Choroid plexus epithelial cell (primary cell): Measurements from ENCODE around the gene XRCC4.
"Not testable (repeated sequence)": the region's sequence is repeated elsewhere in the genome, so short reads cannot be mapped to it uniquely, and the experiment has no call there.

Source experiments
- DNase-seq: peaks from one replicate; pipeline ENCODE4 v3.0.0-alpha.2; 2010; ENCODE audit warnings: low read depth
- H3K4me3 ChIP-seq: 2 replicates; pipeline ENCODE4 v1.5.1; 2011; ENCODE audit warnings: low read depth, mild to moderate bottlenecking, control low read depth, low read length, moderate library complexity
- TF ChIP-seq, protein P1 (sequence below): conservative IDR thresholded peaks from 2 replicates; pipeline ENCODE4 v1.5.1; 2011; ENCODE audit warnings: low read depth, mild to moderate bottlenecking, control low read depth, inconsistent platforms, low read length, moderate library complexity

XRCC4 gene

GRCh38 chr5:83345423-83345822, 268.1 kb downstream of the XRCC4 start:
- no peak for DNase-seq
- TF ChIP-seq, protein P1, sequence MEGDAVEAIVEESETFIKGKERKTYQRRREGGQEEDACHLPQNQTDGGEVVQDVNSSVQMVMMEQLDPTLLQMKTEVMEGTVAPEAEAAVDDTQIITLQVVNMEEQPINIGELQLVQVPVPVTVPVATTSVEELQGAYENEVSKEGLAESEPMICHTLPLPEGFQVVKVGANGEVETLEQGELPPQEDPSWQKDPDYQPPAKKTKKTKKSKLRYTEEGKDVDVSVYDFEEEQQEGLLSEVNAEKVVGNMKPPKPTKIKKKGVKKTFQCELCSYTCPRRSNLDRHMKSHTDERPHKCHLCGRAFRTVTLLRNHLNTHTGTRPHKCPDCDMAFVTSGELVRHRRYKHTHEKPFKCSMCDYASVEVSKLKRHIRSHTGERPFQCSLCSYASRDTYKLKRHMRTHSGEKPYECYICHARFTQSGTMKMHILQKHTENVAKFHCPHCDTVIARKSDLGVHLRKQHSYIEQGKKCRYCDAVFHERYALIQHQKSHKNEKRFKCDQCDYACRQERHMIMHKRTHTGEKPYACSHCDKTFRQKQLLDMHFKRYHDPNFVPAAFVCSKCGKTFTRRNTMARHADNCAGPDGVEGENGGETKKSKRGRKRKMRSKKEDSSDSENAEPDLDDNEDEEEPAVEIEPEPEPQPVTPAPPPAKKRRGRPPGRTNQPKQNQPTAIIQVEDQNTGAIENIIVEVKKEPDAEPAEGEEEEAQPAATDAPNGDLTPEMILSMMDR, result no peak
- H3K4me3 ChIP-seq, result no peak overlapping the region

DNA sequence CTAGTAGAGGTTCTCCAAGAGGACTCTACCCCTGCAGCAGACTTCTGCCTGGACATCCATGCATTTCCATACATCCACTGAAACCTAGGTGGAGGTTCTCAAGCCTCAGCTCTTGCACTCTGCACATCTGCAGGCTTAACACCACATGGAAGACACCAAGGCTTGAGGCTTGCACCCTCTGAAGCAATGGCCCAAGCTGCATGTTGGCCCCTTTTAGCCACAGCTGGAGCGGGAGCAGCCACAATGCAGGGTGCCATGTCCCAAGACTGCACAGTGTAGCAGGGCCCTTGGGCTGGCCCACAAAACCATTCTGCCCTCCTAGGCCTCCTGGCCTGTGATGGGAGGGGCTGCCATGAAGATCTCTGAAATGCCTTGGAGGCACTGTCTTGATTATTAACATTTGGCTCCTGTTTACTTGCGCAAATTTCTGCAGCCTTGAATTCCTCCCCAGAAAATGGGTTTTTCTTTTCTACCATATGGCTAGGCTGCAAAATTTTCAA, 271.0 kb downstream of the XRCC4 start:
- TF ChIP-seq, protein P1, result no peak
- no peak for DNase-seq
- no peak overlapping the region for H3K4me3 ChIP-seq

DNA sequence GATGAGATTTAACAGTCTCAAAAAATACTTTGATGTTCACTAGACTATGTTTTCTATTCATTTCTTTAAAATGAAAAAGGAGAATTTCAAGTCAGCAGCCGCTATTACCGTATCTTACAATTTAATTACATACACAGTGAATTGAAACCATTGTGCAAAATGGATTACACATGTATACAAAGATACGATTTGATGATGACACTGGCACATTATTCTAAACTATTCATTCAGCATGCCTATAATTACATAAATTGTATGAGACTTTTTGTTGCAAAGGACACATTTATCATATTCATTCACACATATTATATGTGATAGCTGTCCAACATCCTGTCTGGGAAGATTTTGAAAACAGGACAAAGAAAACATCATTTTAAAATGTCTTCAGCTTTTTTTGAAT, 275.9 kb downstream of the XRCC4 start:
- DNase-seq, result no peak
- no peak overlapping the region for H3K4me3 ChIP-seq
- TF ChIP-seq, protein P1, result no peak

- TF ChIP-seq, protein P1, result no peak
- DNase-seq, result no peak
- no peak overlapping the region for H3K4me3 ChIP-seq
Observed at GRCh38 chr5:83353774-83354173, 276.4 kb downstream of the XRCC4 start.

DNA sequence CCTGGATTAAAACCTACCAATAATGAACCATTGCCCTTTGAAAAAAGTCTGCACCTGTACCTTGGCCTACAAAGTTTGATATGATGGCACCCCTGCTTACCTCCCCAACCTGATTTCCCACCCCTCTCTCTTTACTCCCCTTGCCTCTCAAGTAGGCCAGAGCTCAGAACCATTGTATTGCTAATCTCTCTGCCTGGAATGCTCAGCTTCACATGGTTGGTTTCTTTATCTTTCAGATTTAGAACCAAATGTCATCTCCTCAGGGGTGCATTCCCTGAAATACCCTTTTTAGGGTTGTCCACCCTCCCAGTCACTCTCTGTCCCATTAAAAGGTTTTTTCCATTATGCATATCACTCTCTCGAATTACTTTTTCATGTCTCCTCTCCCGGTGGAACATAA, 277.6 kb downstream of the XRCC4 start:
- H3K4me3 ChIP-seq, result no peak overlapping the region
- TF ChIP-seq, protein P1, result no peak
- DNase-seq, result no peak

GRCh38 chr5:83355482-83356014, 278.2 kb downstream of the XRCC4 start:
- H3K4me3 ChIP-seq, DNase-seq: not testable (repeated sequence)

DNA sequence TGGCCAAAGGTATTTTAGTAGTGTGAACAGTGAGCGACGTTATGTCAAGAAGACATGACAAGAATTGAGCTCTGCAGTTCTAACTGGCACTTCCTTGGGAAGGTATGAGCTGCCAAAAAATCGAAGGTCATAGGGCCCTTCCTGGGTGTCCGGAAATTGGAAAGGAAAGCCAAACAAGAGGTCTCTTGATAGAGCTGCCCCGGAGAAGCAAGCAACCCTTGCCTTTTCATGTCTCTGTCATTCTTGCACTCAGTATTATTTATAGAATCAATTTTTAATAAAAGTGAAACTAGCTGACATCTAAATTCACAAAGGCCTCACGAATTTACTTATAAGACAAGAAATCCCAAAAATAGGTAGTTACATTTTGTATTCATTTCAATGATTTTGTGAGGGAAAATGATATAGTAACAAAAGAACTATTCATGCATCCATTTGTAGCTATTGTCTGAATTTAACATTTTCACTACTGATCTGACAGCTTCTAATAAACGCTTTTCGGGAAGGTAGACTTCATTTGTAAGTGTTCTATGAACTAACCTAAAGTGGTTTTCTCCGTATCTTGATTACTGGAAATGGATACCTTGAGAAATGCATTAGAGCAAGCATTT, 280.4 kb downstream of the XRCC4 start:
- no peak overlapping the region for H3K4me3 ChIP-seq
- TF ChIP-seq, protein P1, result no peak
- no peak for DNase-seq
